ENCODE results near the gene RALBP1.
A peak's percentile ranks its signal among the peaks of the same experiment; 100 is the strongest.
"Not testable (repeated sequence)": the region's sequence is repeated elsewhere in the genome, so short reads cannot be mapped to it uniquely, and the experiment has no call there.

RALBP1 gene

DNA sequence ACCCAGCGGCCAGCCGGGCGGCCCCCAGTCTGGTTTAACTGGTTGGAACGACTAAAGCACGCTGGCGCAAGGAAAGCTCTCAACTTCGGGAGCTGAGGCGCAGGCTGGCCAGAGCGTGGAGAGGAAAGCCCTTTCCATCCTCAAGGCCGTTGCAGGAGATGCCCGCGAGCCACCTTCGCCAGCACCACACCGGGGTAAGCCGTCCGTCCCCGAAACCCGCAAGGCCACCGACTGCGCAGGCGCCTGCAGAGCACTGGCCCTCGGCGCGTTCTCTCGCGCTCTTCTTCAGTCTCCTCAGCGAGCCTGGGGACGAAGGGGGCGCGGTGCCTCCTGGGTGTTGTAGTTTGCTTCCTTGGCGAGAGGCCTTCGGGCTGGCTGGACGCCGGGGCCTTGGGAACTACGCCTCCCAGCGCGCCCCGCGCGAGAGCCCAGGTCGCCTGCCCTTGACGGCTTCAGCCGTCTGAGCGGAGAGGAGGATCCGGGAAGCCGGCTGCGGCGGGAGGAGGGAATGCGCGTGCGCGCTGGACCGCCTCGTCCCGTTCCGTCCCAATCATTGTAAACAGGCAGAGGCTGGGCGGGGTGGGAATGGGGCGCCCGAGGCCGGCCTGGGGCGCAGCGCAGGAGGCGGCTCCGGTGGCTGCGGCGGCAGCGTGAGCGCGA is at the start of gene RALBP1:
Gene RALBP1 (plus strand): TSS at position 531 of the 660 bp plus-strand sequence. CDS start 37,533 bp downstream, outside the sequence.
- peak; percentile 97 for FAIRE-seq

DNA sequence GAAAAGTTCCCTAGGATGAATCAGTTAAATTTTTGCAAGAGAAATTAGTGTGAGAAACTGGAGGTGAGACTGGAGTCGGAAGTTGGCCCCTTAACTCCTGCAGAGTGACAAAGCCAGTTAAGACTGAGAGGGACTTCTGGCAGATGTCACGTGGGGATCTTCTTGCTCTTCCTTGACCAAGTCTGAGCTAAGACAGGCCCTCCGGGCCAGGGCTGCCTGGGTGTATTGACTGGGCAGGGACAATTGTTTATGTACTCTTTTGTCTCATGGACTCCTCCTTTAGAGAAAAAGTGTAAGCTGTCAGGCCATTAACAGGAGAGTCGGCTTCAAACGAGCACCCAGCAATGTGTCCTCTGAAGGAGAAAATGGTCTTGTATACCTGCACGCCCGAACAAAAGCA is 48.6 kb upstream of the RALBP1 start:
- FAIRE-seq, result no peak

DNA sequence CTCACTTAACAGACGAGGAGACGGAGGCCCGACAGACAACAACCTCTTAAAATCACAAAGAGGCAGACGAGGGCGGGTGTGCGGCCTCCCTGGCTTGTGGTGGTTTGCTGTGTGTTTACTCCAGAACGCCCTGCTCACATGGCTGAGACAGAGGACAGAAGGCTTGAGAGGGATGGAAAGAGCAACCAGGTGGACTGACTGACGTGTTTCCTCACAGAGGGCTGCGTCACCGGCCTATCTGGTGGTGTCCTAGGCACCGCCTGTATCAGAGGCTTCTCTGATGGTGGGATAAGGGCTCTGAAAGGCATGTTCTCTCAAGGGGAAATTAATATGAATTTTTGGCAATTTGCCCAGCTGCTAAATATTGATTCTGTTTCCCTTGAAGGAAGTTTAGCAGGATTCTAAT is 47.0 kb upstream of the RALBP1 start:
- no peak for FAIRE-seq

DNA sequence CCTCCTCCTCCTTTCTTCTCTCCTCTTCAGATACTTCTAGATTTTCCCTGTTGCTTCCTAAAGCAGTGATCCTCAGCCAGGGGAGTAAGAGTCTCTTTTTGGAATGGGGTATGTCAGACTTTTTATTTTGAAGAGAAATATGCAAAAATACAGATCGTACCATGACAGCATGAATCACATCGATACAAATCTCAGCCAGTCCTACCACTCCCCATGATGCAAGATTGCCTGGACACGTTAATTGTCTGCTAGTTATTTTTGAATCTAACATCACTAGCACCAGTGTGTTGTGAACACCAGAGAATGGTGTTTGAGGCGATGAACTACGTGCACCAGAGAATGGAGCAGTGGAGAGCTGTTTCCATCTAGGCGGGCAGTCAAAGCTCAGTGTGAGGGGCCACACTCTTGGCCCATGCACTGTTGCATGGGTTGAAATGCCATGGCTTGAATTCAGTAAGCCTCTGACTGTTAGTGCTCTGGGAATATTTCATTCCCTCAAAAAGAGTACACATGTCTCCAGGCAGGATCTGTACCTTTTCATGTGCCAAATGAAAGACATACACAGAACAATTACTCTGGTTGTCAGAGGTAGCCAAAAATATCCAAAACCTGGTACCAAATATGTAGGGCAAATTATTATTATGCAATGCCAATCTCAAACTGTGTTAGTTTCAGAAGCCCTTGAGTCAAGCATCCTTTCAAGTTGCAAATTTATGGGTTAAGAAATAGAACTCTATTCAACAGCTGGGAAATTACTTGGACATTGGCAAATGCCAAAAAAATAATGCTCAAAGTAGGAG is 46.3 kb upstream of the RALBP1 start:
- FAIRE-seq, result no peak

DNA sequence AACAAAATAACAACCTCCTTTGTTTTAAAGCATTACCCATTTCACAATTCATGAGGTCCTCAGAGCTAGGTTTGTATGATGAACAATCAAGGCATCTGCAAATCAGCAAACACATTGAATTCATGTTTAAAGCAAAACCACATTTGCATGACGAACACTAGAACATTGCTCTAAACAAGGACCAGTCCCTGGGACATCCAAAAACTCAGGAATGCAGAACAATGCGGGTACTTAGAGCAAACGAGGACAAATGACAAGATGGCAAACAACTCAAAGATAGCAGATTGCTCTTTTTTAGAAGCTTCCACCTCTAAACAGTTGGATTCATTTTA is 45.7 kb upstream of the RALBP1 start:
- no peak for FAIRE-seq

DNA sequence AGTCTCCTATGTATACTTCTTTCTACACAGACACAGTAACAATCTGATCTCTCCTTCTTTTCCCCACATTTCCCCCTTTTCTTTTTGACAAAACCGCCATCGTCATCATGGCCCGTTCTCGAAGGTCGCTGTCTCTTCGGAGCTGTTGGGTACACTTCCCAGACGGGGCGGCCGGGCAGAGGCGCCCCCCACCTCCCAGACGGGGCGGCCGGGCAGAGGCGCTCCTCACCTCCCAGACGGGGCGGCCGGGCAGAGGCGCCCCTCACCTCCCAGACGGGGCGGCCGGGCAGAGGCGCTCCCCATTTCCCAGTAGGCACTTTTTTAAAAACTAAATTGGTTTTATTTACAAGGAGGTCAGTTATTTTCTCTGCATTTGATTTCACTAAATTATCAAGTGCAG is 45.0 kb upstream of the RALBP1 start:
- not testable (repeated sequence) for FAIRE-seq

DNA sequence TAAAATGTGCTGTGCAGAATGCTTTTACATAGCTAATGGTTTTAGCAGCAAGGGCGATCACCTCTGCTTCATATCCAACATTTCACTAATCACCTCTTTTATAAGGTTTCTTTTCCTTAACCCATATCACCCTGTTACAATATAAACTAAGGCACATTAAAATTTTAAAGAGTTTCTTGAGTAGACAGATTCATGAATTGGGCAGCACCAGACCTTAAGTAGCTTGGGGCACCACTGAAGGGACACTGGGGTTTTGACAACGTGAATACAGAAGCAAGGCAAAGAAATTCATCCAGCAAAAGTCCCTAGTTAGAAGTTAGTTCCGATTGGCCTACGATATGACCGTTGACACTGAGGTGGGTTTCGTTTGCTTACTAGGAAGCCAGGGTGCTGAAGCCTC is 44.0 kb upstream of the RALBP1 start:
- no peak for FAIRE-seq

DNA sequence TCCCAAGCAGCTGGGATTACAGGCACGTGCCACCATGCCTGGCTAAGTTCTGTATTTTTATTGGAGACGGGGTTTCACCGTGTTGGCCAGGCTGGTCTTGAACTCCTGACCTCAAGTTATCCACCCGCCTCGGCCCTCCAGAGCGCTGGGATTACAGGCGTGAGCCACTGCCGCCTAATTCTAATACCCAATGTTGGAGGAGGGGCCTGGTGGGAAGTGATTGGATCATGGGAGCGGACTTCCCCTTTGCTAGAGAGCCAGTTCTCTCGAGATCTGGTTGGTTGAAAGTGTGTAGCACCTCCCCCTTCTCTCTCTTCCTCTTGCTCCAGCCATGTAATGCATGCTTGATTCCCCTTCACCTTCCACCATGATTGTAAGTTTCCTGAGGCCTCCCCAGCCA is 42.2 kb upstream of the RALBP1 start:
- FAIRE-seq, result not testable (repeated sequence)

DNA sequence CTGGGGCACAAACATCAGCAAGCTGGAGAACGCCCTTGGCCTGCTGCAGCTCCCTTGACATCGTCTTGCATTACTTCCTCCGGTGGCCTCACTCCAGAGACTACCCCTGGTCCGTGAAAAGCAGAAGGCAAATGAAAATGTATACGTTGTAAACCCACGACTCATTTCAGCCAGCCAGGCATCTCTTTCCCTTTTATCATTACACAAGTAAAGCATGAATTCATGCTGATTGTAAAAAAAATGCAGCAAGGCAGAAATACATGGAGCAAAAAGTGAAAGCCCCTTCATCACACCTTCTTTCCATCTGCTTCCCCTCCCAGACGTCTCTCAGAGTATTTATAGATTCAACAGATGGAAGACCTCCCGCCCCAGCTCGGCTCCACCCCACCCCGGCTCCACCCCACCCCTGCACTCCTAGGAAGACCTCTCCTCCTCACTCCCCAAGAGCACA is 41.6 kb upstream of the RALBP1 start:
- no peak for FAIRE-seq

DNA sequence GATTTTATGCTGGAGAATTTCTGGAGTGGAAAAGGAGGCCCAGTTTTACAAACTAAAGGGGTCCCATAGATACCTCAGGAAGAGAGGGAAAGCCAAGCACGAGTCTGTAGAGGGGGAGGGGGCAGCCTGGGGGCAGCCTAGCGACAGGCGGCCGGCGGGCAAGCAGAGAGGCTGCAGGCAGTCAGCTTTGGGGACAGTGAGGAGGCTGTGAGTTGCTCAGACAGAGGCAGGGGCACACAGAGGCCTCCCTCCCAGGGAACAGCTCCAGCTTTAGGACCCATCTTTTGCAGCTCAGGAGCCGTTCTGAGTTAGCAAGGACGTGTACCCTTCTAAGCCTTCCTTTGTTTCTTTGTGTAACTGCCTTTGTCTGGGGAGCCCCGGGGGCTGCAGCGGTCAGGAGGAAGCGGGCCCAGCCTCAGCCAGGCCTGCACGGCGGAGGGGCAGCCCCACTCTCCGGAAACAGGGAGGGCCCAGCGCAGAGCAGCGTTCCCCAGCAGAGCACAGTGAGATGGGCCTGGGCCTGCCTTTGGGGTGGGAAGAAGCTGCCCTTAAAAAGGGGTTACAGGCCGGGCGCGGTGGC is 41.1 kb upstream of the RALBP1 start:
- FAIRE-seq, result no peak

DNA sequence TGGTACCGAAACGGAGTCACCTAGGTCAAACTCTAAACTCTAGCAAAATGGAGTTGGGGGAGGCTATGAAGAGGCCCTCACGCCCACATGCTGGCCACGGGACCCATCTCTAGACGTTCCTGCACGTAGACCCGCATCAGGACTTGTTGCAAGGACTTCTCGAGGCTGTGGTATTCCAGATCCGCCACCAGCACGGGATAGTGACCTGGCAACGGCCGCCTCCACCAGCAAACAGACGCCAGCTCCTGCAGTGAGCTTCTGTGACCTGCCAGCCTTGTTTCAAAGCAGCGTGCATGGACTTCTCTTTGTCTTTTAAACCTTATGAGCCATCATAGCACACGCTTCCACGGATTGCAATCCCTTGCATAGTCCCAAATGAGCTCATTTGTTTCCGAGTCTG is 40.3 kb upstream of the RALBP1 start:
- FAIRE-seq, result no peak

DNA sequence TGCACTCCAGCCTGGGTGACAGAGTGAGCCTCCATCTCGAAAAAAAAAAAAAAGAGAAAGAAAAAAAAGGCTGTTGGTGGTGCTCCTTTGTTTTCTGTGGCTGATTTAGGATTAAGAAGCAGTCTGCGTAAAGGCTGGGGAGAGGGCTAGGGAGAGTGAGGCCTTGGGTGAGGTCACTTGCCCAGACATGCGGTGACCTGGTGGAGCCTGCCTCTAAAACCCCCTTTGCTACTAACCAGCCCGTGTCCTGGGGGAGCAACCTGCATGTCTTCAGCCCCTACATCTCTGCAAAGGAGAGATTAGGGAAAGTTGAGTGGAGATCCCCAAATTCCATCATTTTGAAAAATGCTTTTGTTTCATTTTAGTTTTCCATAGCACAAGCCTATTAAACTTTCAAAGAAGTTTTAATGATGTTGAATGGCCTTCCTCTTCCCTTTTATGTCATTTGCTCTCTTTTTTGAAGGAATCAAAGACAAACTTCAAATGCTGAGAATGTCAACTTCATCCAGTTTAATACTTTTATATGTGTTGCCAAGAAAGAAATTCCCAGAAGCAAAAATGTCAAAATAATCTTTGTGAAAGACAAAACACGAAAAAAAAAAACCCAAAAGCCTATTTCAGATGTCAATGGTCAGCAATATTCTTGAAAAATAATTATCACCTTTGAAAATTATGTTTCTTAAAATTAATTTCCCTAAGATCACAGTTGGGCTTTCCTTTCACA is 38.9 kb upstream of the RALBP1 start:
- peak; percentile 98 for FAIRE-seq

DNA sequence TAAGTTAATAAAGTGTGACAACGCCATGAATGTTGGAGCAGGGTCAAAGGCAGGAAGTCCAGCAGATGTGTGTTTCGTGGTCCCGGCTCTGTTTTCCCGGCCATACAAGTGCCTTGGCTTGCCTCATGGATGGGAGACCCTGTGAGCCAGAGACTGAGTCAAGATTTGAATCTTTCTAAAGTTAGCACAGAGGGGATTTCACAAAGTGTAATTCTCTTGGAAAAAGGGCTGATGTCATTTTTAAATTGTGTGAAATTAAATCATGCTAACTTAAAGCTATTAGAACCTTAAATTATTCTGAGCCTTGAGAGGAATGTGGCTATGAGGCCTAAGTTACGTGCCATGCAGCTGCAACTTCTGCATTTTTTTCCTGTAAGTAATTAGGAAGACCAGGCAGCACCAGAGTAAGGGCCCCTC is 38.3 kb upstream of the RALBP1 start:
- no peak for FAIRE-seq

DNA sequence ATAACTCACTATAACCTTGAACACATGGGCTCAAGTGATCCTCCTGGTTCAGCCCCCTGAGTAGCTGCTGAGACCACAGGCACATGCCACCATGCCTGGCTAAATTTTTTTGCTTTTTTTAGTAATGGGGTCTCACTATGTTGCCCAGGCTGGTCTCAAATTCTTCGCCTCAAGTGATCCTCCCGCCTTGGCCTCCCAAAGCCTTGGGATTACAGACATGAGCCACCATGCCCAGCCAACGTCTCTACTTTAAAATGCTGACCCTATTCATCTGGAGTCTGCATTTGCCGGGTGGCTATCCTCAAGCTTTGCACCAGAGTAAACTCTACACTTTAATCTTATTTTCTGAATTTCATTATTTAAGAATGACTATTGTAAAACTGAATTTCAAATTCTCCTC is 37.6 kb upstream of the RALBP1 start:
- FAIRE-seq, result no peak

DNA sequence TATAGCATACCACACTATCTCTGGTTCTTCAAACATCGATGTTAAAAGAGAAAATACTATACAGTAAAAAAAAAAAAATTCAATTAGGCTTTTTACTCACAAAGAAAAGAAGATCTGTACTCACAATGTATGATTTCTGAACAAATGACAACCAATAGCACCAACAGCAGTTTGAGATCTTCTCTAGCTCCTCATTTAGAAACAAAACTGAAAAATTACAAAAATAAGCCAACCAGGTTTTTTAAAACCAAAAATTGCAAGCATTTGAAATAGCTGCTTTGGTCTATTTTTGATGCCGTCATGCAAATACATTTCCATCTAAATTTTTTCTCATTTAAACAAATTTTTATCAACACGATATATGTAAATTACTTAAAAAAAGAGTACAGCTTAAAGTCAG is 34.3 kb upstream of the RALBP1 start:
- FAIRE-seq, result no peak

DNA sequence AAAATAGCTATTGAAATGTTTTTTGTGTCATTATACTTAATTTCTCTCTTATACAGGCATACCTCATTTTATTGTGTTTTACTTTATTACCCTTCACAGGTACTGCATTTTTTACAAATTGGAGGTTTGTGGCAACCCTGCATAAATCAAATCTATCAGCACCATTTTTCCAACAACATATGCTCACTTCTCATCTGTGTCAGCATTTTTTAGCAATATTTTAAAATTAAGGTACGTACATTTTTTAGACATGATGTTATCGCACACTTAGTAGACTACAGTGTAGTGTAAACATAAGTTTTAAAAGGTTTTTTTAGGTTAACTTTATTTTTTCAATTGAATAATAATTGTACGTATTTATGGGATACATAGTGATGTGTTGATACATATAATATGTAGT is 30.8 kb upstream of the RALBP1 start:
- no peak for FAIRE-seq

DNA sequence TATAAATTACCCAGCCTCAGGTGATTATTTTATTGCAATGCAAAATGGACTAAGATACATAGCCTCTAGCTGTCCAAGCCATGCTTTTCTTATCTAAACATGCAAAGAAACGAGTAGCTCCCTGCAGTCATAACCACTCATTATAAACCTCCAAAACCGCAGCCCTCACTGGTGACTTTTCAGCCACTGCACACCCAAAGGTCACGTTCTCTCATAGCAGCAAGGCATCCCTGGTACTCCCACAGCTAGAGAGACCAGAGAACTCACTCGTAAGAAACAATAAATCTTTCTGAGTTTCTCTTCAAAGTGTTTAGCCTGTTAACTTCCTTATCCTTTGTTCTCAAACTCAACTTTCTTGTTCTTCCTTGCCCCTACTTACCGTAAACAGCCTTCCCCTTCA is 28.5 kb upstream of the RALBP1 start:
- no peak for FAIRE-seq

DNA sequence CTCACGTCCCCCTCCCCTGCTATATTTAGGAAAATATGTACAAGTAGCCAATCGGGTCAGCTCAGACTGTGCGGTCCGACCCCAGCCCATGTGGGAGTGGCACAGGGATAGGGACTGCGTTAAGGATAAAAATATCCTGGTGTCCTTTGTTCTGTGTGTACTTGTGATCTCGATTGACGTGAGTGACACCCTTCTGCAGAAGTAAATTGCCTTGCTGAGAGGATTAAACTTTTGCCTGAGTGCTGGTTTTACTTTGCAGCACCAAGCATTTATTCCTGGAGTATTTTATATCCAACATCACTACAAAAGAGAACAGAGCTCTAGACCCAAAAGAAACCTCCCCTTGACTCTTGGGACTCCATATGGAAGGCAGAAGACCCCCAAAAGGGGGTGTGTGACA is 28.0 kb upstream of the RALBP1 start:
- FAIRE-seq, result no peak

DNA sequence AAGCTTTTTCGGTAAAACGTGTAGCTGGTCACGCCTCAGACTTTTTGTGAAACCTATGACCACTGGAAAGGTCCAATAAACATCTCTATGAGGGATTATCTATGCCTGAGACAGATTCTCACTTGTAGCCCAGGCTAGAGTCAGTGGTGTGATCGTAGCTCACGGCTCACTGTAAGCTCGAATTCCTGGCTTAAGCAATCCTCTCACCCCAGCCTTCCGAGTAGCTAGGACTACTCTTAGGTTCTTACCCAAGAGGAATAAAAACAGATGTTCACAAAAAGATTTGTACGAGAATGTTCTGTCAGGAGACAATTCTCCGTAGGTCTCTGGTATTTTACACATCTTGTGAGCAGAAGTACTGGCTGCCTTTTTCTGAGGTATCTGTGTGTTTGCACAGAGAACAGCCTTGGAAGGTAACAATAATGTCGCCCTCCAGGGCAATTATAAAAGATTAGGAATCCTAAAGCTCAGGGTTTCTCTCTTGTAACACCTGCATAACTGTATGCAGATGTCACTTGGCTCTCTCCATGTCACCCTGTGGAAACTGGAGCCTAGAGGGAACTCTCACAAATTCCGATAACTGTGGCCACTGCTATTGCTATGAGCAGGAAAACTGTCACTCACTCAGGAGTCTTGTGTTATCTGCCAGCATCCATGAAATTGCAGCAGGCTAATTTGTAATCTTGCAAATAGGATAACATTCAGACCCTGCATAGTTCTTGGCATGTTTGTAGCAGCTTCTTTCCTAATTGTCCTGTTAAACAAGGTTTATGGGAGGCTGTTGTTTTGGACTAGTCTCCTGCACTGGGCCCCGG is 25.5 kb upstream of the RALBP1 start:
- FAIRE-seq, result no peak

DNA sequence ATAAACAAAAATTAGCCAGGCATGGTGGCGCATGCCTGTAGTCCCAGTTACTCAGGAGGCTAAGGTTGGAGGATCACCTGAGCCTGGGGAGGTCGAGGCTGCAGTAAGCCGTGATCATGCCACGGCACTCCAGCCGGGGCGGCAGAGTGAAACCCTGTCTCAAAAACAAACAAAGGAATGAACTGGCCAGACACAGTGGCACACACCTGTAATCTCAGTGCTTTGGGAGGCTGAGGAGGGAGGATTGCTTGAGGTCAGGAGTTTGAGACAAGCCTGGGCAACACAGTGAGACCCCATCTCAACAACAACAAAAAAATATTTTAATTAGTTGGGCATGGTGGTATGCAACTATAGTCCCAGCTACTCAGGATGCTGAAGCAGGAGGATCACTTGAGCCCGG is 24.4 kb upstream of the RALBP1 start:
- FAIRE-seq, result not testable (repeated sequence)

DNA sequence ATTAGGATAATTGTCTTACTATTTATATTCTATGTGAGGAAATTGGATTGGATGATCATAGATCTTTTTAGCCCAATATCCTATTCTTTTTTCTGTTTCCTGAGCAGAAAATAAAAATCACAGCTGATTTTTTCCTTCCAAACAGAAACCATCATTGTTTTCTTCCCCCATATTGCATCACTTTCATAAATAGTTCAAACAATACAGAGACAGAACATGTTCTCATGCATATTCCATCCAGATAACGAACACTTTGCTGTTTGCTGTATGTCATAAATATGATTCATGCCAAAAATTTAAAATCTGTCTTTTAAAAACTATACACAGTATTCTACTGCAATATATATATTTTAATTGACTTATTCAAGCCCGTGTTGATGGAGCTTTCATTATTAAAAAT is 22.0 kb upstream of the RALBP1 start:
- no peak for FAIRE-seq

DNA sequence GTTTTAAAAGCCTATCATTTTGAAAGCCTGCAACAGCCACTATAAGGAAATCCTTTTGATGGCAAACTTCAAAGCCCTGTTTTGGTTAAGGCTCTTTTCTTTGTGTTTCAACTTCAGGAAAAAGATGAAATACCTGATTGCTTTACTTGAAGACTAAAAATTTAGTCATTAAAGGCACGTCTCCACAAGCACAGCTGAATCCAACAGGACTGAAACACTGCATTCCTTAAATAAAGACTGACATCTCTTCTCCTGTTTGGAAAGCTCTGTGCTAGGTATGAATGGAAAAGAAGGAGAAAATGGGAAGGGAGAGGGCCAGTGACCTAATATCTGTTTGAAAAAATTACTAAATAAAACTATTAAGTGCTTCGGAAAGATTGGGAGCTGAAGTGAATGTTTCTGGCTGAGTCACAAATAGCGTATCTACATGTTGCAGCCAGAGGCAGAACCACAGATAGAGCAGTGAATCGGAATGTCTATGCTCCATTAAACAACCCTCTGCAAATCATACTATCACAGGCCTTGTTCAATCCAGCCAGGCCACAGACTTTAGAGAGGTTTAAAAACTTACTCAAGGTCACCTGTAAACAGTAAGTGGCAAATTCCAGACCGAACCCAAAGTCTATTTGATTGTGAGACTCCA is 21.1 kb upstream of the RALBP1 start:
- no peak for FAIRE-seq

Measured in endometrium (tissue), 2 donors.